Lower leg skin (tissue), 3 donors: ENCODE results near the gene GTF3C6.

Source experiments
- CTCF ChIP-seq, 3 donors: fragments of 450-650 bp; IDR thresholded peaks; one replicate each; pipeline ENCODE4 v1.5.1; 2016; ENCODE audit warnings: antibody characterized with exemption in 3 of 3, mild to moderate bottlenecking in 3 of 3, moderate library complexity in 2 of 3
- POLR2A ChIP-seq, 2 donors: fragments of 450-650 bp; IDR thresholded peaks; one replicate each; pipeline ENCODE4 v1.6.1; 2016 to 2017; ENCODE audit warnings: antibody characterized with exemption in 2 of 2, mild to moderate bottlenecking in 1 of 2, moderate library complexity in 1 of 2

GRCh38 chr6:110933912-110934311 lies 24.6 kb upstream of the GTF3C6 start:
- TF ChIP-seq CTCF (IDR thresholded peaks at IDR 0.05), result no peak
- TF ChIP-seq POLR2A (IDR thresholded peaks at IDR 0.05), result no peak
